HepG2 (cell line): Measurements from ENCODE around the gene AKR1B15.

ENCODE experiments used
- CTCF ChIP-seq: sonication (generic); formaldehyde crosslinking; IDR thresholded peaks from 2 replicates; pipeline ENCODE4 v1.5.0; 2020; ENCODE audit warnings: mild to moderate bottlenecking, missing genetic modification reagents, moderate library complexity
- ETS1 ChIP-seq: sonication (generic); formaldehyde crosslinking; IDR thresholded peaks from 2 replicates; pipeline ENCODE4 v1.4.0; 2020; ENCODE audit warnings: missing genetic modification reagents
- GABPA ChIP-seq, 2 experiments: IDR thresholded peaks; 2 replicates each; pipeline ENCODE4 v1.6.1; 2011 to 2016; ENCODE audit warnings: low read depth in 2 of 2, low read length in 1 of 2, missing biosample characterization in 1 of 2, missing genetic modification characterization in 1 of 2
- HDAC2 ChIP-seq: sonication (generic); formaldehyde crosslinking; IDR thresholded peaks from 2 replicates; pipeline ENCODE4 v1.4.0; 2020; ENCODE audit warnings: missing genetic modification reagents
- HOXA9 ChIP-seq: sonication (generic); formaldehyde crosslinking; IDR thresholded peaks from 2 replicates; pipeline ENCODE4 v1.8.1; 2022; ENCODE audit warnings: missing genetic modification reagents, mild to moderate bottlenecking, moderate library complexity, borderline replicate concordance
- POLR2A ChIP-seq, 2 experiments: IDR thresholded peaks; 2 replicates each; pipeline ENCODE4 v1.6.1; 2011; ENCODE audit warnings: low read depth in 2 of 2, low read length in 2 of 2, mild to moderate bottlenecking in 1 of 2, moderate library complexity in 1 of 2; ENCODE audit not compliant: insufficient read depth in 1 of 2
- TF ChIP-seq, protein P1 (sequence below): IDR thresholded peaks from 2 replicates; pipeline ENCODE4 v1.6.1; 2016; ENCODE audit warnings: missing compliant biosample characterization, missing genetic modification reagents, borderline replicate concordance

DNA sequence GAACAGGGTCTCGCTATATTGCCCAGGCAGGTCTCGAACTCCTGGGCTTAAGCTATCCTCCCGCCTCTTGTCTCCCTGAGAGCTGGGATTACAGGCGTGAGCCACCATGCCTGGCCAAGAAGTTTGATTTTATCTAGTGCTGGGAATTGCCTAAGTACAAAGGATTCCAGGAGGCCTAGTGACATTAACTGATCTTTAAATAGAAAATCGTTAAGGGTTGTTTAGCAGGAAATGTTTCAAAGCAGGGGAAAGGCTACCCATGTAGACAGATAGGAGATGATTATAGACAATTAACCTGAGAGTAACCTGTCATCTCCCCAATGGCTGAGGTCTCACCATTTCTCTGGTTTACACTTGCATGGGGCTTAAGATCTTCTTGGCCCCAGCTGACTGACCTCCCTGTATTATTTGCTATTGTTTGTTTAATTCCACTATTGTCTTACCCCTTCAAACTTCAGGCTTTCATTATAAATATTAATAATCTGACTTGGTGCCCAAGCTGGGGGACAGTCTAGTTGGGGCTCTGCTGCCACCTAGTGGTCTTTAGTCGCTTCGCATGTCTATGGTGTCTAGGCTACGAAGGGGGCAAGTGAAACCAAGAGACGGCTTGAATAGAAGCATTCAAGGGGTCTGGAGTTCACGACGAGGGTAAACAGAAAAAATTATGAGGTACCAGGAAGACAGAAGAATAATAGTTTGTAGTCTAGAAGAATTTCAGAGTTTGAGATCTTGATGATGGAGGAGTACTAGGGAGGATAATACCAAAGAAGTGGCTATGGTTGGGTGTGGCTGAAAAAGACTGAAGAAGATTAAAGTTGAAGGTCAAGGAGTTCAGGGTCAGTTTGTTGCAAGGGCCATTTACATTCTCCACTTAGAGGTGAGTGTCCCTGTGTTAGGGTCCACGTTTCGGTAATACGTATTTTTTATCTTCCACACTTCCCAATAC lies 57.3 kb downstream of the AKR1B15 start:
- TF ChIP-seq, protein P1, sequence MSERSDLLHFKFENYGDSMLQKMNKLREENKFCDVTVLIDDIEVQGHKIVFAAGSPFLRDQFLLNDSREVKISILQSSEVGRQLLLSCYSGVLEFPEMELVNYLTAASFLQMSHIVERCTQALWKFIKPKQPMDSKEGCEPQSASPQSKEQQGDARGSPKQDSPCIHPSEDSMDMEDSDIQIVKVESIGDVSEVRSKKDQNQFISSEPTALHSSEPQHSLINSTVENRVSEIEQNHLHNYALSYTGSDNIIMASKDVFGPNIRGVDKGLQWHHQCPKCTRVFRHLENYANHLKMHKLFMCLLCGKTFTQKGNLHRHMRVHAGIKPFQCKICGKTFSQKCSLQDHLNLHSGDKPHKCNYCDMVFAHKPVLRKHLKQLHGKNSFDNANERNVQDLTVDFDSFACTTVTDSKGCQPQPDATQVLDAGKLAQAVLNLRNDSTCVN (CRISPR knock-in tag) = no peak
- no peak for TF ChIP-seq GABPA (IDR thresholded peaks at IDR 0.05; ENCODE audit: low read depth, low read length)
- TF ChIP-seq GABPA (CRISPR knock-in tag; IDR thresholded peaks at IDR 0.05; ENCODE audit: low read depth) = no peak
- TF ChIP-seq ETS1 (CRISPR knock-in tag) = no peak
- peak; percentile 82 for TF ChIP-seq CTCF (CRISPR knock-in tag)
- TF ChIP-seq HOXA9 (CRISPR knock-in tag) = no peak
- TF ChIP-seq HDAC2 = no peak
- no peak for TF ChIP-seq POLR2A (IDR thresholded peaks at IDR 0.05; ENCODE audit: insufficient read depth in 1 of 2, low read depth in 2 of 2, low read length in 2 of 2)
